Lower lobe of right lung (tissue), 2 donors: ENCODE data around the gene MAGEB1. TPM values are rescaled to one million over a fixed set of nuclear protein-coding genes. Genes with fewer than 3 reads are reported as not detected.

Experiments used
- ATAC-seq, 2 donors: fragments of 200-7000 bp; cut with Tn5 transposase; one replicate each; pipeline ENCODE4 v1.9.1; 2020 to 2022; ENCODE audit warnings: mild to moderate bottlenecking in 2 of 2, moderate library complexity in 2 of 2
- DNase-seq: peaks from one replicate; pipeline ENCODE4 v3.0.0-alpha.2; 2020
- H3K27ac ChIP-seq: fragments of 200-600 bp; one replicate; pipeline ENCODE4 v1.8.0; 2022
- H3K27me3 ChIP-seq: fragments of 200-600 bp; one replicate; pipeline ENCODE4 v1.8.0; 2022; ENCODE audit warnings: low read depth
- H3K36me3 ChIP-seq: fragments of 200-600 bp; one replicate; pipeline ENCODE4 v1.8.0; 2022; ENCODE audit warnings: mild to moderate bottlenecking
- H3K4me1 ChIP-seq: fragments of 200-600 bp; one replicate; pipeline ENCODE4 v1.8.0; 2022
- H3K4me3 ChIP-seq: fragments of 200-600 bp; one replicate; pipeline ENCODE4 v1.8.0; 2022; ENCODE audit warnings: mild to moderate bottlenecking
- H3K9me3 ChIP-seq: fragments of 200-600 bp; one replicate; pipeline ENCODE4 v1.8.0; 2022
- CTCF ChIP-seq: fragments of 200-600 bp; IDR thresholded peaks from one replicate; pipeline ENCODE4 v1.8.0; 2022; ENCODE audit warnings: antibody characterized with exemption, mild to moderate bottlenecking
- intact Hi-C: fragments of 100-400 bp; cut with DNase I; formaldehyde crosslinking; loops from one replicate; pipeline ENCODE4 v1.11.0; 2022
- total RNA-seq: library from RNA; stranded (reverse); fragmentation: NEBNext Ultra II Directional; extraction: Animal tissue kit (Norgen Biotek cat#: 25700); gene quantifications from one replicate; pipeline ENCODE4 v1.2.1, GENCODE V29; 2021
- donor health status: DM: no; HTN: yes; CAD: no; lungs with severe emphysema.

The MAGEB1 gene
- total RNA-seq, 1 donor from 2014 or later: not detected

- no peaks in the 10 kb centered on the region for H3K36me3 ChIP-seq
- ATAC-seq (no peak), DNase-seq (no peak)
- intact Hi-C loops: no loop called here
- no peak overlapping the region for H3K27ac ChIP-seq
- no peaks in the 10 kb centered on the region for H3K4me1 ChIP-seq
- H3K27me3 ChIP-seq: no peaks in the 10 kb centered on the region
- TF ChIP-seq CTCF: no peak
- no peaks in the 10 kb centered on the region for H3K9me3 ChIP-seq
- H3K4me3 ChIP-seq: no peak overlapping the region
These were observed 26.3 kb upstream of the MAGEB1 start for GRCh38 chrX:30220661-30221060.

- DNase-seq (no peak), ATAC-seq (no peak)
- H3K9me3 ChIP-seq: no peaks in the 10 kb centered on the region
- no peaks in the 10 kb centered on the region for H3K4me1 ChIP-seq
- H3K27me3 ChIP-seq: no peaks in the 10 kb centered on the region
- H3K27ac ChIP-seq: no peak overlapping the region
- H3K4me3 ChIP-seq: no peak overlapping the region
- intact Hi-C loops: no loop called here
- TF ChIP-seq CTCF: no peak
- no peaks in the 10 kb centered on the region for H3K36me3 ChIP-seq
These were observed 22.4 kb upstream of the MAGEB1 start for GRCh38 chrX:30224536-30224935.

GRCh38 chrX:30228526-30228925 is 18.4 kb upstream of the MAGEB1 start:
- Histone ChIP-seq H3K27me3 (no peaks in the 10 kb centered on the region), H3K4me1 (no peaks in the 10 kb centered on the region), H3K9me3 (no peaks in the 10 kb centered on the region), H3K27ac (no peak overlapping the region), H3K4me3 (no peak overlapping the region), H3K36me3 (no peaks in the 10 kb centered on the region)
- no peak for TF ChIP-seq CTCF
- ATAC-seq (no peak), DNase-seq (no peak)
- intact Hi-C loops: no loop called here

- H3K9me3 ChIP-seq: no peaks in the 10 kb centered on the region
- no peak within 1 kb of the TSS for H3K4me3 ChIP-seq
- H3K36me3 ChIP-seq: no peaks in the 10 kb centered on the region
- no peaks in the 10 kb centered on the region for H3K4me1 ChIP-seq
- ATAC-seq (no peak), DNase-seq (no peak)
- H3K27ac ChIP-seq: no peak within 1 kb of the TSS
- H3K27me3 ChIP-seq: no peaks in the 10 kb centered on the region
- intact Hi-C loops: no loop called here
- no peak for TF ChIP-seq CTCF
These were observed 16.6 kb upstream of the MAGEB1 start, which contains the start of gene MAGEB3 for GRCh38 chrX:30230395-30230794. MAGEB3 (plus strand) TSS chrX:30230657; CDS start chrX:30235925, 5,268 bp downstream.

- H3K9me3 ChIP-seq: no peaks in the 10 kb centered on the region
- H3K27me3 ChIP-seq: no peaks in the 10 kb centered on the region
- no peak within 1 kb of the TSS for H3K4me3 ChIP-seq
- no peak for TF ChIP-seq CTCF
- no peak for DNase-seq
- intact Hi-C loops: no loop called here
- H3K36me3 ChIP-seq: no peaks in the 10 kb centered on the region
- ATAC-seq: no peak
- no peaks in the 10 kb centered on the region for H3K4me1 ChIP-seq
- no peak within 1 kb of the TSS for H3K27ac ChIP-seq
These were observed 5.1 kb upstream of the MAGEB1 start, which contains the start of gene MAGEB4 for GRCh38 chrX:30241724-30242415. MAGEB4 (plus strand) TSS chrX:30242000; CDS start chrX:30242136, 136 bp downstream.
